NK-92 treated with Interleukin-12 subunit alpha and Interleukin-12 subunit beta, amount 100 ng/mL, for 24 hours (cell line): Measurements from ENCODE around the gene SEPHS1.

Source experiments
- DNase-seq: peaks from one replicate; lab custom pipeline; 2025; lab: John Stamatoyannopoulos, UW

Gene SEPHS1

GRCh38 chr10:13327534-13327933 lies 20.6 kb downstream of the SEPHS1 start:
- no peak for DNase-seq

GRCh38 chr10:13322615-13323148 lies 25.4 kb downstream of the SEPHS1 start:
- no peak for DNase-seq

- no peak for DNase-seq
Measured at GRCh38 chr10:13321576-13321975, 26.5 kb downstream of the SEPHS1 start.

- no peak for DNase-seq
Measured at GRCh38 chr10:13319166-13319565, 28.9 kb downstream of the SEPHS1 start.

GRCh38 chr10:13317474-13317873 lies 30.6 kb downstream of the SEPHS1 start:
- no peak for DNase-seq

GRCh38 chr10:13316635-13317311 lies 31.3 kb downstream of the SEPHS1 start:
- DNase-seq = no peak

GRCh38 chr10:13315361-13315760 lies 32.7 kb downstream of the SEPHS1 start:
- no peak for DNase-seq

- DNase-seq = no peak
Measured at GRCh38 chr10:13311177-13311575, 36.9 kb downstream of the SEPHS1 start.

- DNase-seq = no peak
Measured at GRCh38 chr10:13310518-13311176, 37.4 kb downstream of the SEPHS1 start.

- DNase-seq = no peak
Measured at GRCh38 chr10:13309792-13310191, 38.3 kb downstream of the SEPHS1 start.

- DNase-seq = no peak
Measured at GRCh38 chr10:13308096-13308495, 40.0 kb downstream of the SEPHS1 start.

- DNase-seq = no peak
Measured at GRCh38 chr10:13306103-13306502, 42.0 kb downstream of the SEPHS1 start.

- DNase-seq = no peak
Measured at GRCh38 chr10:13302821-13303555, 45.1 kb downstream of the SEPHS1 start.

- peak; percentile 37 for DNase-seq
Measured at GRCh38 chr10:13299437-13300287, 48.4 kb downstream of the SEPHS1 start, which contains the start of gene PHYH. PHYH (minus strand) TSS chr10:13300064; CDS start chr10:13300042, 22 bp downstream.

GRCh38 chr10:13298748-13299436 lies 49.2 kb downstream of the SEPHS1 start:
- no peak for DNase-seq

- no peak for DNase-seq
Measured at GRCh38 chr10:13296476-13296875, 51.6 kb downstream of the SEPHS1 start.

- no peak for DNase-seq
Measured at GRCh38 chr10:13294784-13295183, 53.3 kb downstream of the SEPHS1 start.

- no peak for DNase-seq
Measured at GRCh38 chr10:13291821-13292773, 56.0 kb downstream of the SEPHS1 start.

GRCh38 chr10:13291061-13291460 lies 57.0 kb downstream of the SEPHS1 start:
- no peak for DNase-seq

GRCh38 chr10:13284050-13284449 lies 64.0 kb downstream of the SEPHS1 start:
- DNase-seq = no peak
